Measurements from ENCODE around the gene MCM7.
A peak's percentile ranks its signal among the peaks of the same experiment; 100 is the strongest.
"Not testable (repeated sequence)": the region's sequence is repeated elsewhere in the genome, so short reads cannot be mapped to it uniquely, and the experiment has no call there.

The MCM7 gene

GRCh38 chr7:100101016-100101862 lies at the start of gene MCM7, which contains the start of gene AP4M1:
MCM7 (minus strand) TSS chr7:100101397; CDS start chr7:100101294, 103 bp downstream.
AP4M1 (plus strand) TSS chr7:100101643; CDS start chr7:100101715, 72 bp downstream.
- no peaks in the 10 kb centered on the region for H3K27me3 ChIP-seq (replicated peaks)
- in situ Hi-C loops (cut with HindIII; ENCODE audit: low pct_ligation_motif_present, low sequenced_read_pairs): no loop called here
- DNase-seq: peak; percentile 98
- peak within 1 kb of the TSS; percentile 81 for H3K4me3 ChIP-seq (ENCODE audit: low read depth, low read length)
- H3K27ac ChIP-seq: peak within 1 kb of the TSS; percentile 93
- H3K36me3 ChIP-seq (replicated peaks): peaks cover 34% of the 10 kb centered on the region
- TF ChIP-seq CTCF (IDR thresholded peaks at IDR 0.05; ENCODE audit: low read depth, low read length, missing control alignments): no peak

- DNase-seq: peak; percentile 99
- in situ Hi-C loops (cut with HindIII; ENCODE audit: low pct_ligation_motif_present, low sequenced_read_pairs): no loop called here
- peak within 1 kb of the TSS; percentile 34 for H3K27ac ChIP-seq
- no peak for TF ChIP-seq CTCF (IDR thresholded peaks at IDR 0.05; ENCODE audit: low read depth, low read length, missing control alignments)
- peak within 1 kb of the TSS; percentile 98 for H3K4me3 ChIP-seq (ENCODE audit: low read depth, low read length)
- no peaks in the 10 kb centered on the region for H3K27me3 ChIP-seq (replicated peaks)
- peaks cover 7% of the 10 kb centered on the region for H3K36me3 ChIP-seq (replicated peaks)
These were observed 47.5 kb upstream of the MCM7 start, which contains the start of gene LAMTOR4 for GRCh38 chr7:100148559-100149328. LAMTOR4 (plus strand) TSS chr7:100148918; CDS start chr7:100148973, 55 bp downstream.

GRCh38 chr7:100148225-100148558 lies 47.0 kb upstream of the MCM7 start:
- DNase-seq: no peak
- H3K4me3 ChIP-seq (ENCODE audit: low read depth, low read length): peak overlapping the region; percentile 40
- in situ Hi-C loops (cut with HindIII; ENCODE audit: low pct_ligation_motif_present, low sequenced_read_pairs): no loop called here
- H3K27me3 ChIP-seq (replicated peaks): no peaks in the 10 kb centered on the region
- peaks cover 1% of the 10 kb centered on the region for H3K36me3 ChIP-seq (replicated peaks)
- H3K27ac ChIP-seq: no peak overlapping the region
- no peak for TF ChIP-seq CTCF (IDR thresholded peaks at IDR 0.05; ENCODE audit: low read depth, low read length, missing control alignments)

- TF ChIP-seq CTCF (IDR thresholded peaks at IDR 0.05; ENCODE audit: low read depth, low read length, missing control alignments): no peak
- Histone ChIP-seq H3K27me3 (replicated peaks) (no peaks in the 10 kb centered on the region), H3K4me3 (ENCODE audit: low read depth, low read length) (no peak overlapping the region), H3K27ac (no peak overlapping the region), H3K36me3 (replicated peaks) (no peaks in the 10 kb centered on the region)
- DNase-seq: no peak
- in situ Hi-C loops (cut with HindIII; ENCODE audit: low pct_ligation_motif_present, low sequenced_read_pairs): no loop called here
These were observed 46.1 kb upstream of the MCM7 start for GRCh38 chr7:100147278-100147677.

GRCh38 chr7:100146350-100146749 lies 45.2 kb upstream of the MCM7 start:
- H3K36me3 ChIP-seq (replicated peaks); H3K27ac ChIP-seq; H3K27me3 ChIP-seq (replicated peaks); DNase-seq; H3K4me3 ChIP-seq (ENCODE audit: low read depth, low read length); in situ Hi-C loops (cut with HindIII; ENCODE audit: low pct_ligation_motif_present, low sequenced_read_pairs): not testable (repeated sequence)

- no peak for DNase-seq
- no peak for TF ChIP-seq CTCF (IDR thresholded peaks at IDR 0.05; ENCODE audit: low read depth, low read length, missing control alignments)
- in situ Hi-C loops (cut with HindIII; ENCODE audit: low pct_ligation_motif_present, low sequenced_read_pairs): no loop called here
These were observed 41.3 kb upstream of the MCM7 start for GRCh38 chr7:100142461-100142860.

More at GRCh38 chr7:100142461-100142860, 41.3 kb upstream of the MCM7 start:
- Histone ChIP-seq H3K27me3 (replicated peaks) (no peaks in the 10 kb centered on the region), H3K36me3 (replicated peaks) (no peaks in the 10 kb centered on the region), H3K27ac (no peak overlapping the region), H3K4me3 (ENCODE audit: low read depth, low read length) (no peak overlapping the region)

Data from brain microvascular endothelial cell (primary cell).